ENCODE data around the gene ZNF587. TPM values are rescaled to one million over a fixed set of nuclear protein-coding genes. Genes with fewer than 3 reads are reported as not detected.
"Not testable (repeated sequence)": the region's sequence is repeated elsewhere in the genome, so short reads cannot be mapped to it uniquely, and the experiment has no call there.

Gene ZNF587
- total RNA-seq, 2 donors from 2014 or later = 46.4 to 70.7 TPM

DNA sequence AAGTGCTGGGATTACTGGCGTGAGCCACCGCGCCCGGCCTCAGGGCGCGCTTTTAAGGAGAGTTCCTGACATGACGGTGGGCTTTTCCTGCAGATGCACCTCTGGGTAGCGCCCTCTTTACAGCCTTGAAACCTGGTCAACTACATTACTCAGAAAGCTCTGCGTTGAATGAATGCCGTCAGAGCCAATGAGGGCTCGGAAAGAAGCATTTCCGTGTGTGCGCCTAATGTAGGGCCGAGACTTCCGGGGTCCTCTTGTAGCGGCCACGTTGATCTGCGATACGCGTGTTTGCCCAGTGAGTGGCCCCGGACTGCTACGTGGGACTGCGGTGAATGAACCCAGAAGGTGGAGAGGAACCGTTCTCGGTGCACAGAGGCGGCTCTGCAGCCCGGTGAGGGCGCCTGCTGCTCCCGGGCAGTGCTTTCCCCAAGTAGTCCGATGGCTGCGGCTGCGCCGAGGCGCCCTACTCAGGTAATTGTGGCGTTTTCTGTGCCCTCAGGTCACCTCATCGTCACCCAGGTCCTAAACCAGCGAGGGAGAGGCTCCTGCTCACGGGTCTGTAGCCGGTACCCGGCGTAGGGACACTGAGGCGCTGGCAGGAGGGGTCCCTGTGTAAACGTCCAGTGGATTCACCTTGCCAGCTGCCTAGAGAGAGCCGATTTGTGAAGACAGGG lies 30.0 kb upstream of the ZNF587 start:
- TF ChIP-seq, protein P1, sequence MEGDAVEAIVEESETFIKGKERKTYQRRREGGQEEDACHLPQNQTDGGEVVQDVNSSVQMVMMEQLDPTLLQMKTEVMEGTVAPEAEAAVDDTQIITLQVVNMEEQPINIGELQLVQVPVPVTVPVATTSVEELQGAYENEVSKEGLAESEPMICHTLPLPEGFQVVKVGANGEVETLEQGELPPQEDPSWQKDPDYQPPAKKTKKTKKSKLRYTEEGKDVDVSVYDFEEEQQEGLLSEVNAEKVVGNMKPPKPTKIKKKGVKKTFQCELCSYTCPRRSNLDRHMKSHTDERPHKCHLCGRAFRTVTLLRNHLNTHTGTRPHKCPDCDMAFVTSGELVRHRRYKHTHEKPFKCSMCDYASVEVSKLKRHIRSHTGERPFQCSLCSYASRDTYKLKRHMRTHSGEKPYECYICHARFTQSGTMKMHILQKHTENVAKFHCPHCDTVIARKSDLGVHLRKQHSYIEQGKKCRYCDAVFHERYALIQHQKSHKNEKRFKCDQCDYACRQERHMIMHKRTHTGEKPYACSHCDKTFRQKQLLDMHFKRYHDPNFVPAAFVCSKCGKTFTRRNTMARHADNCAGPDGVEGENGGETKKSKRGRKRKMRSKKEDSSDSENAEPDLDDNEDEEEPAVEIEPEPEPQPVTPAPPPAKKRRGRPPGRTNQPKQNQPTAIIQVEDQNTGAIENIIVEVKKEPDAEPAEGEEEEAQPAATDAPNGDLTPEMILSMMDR (IDR thresholded peaks at IDR 0.05) = no peak
- peak overlapping the region; percentile 95 to 99 for H3K9ac ChIP-seq (ENCODE audit: low read depth in 2 of 2, low read length in 2 of 2)
- DNase-seq = peak; percentile 95
- peaks cover 10% of the 10 kb centered on the region for H3K4me1 ChIP-seq
- peak overlapping the region; percentile 73 for H3K27ac ChIP-seq
- intact Hi-C loops (cut with DNase I) = no loop called here
- peak overlapping the region; percentile 75 for H3K4me3 ChIP-seq
- H3K9me3 ChIP-seq = no peaks in the 10 kb centered on the region
- H3K36me3 ChIP-seq = no peaks in the 10 kb centered on the region
- H3K27me3 ChIP-seq = no peaks in the 10 kb centered on the region

DNA sequence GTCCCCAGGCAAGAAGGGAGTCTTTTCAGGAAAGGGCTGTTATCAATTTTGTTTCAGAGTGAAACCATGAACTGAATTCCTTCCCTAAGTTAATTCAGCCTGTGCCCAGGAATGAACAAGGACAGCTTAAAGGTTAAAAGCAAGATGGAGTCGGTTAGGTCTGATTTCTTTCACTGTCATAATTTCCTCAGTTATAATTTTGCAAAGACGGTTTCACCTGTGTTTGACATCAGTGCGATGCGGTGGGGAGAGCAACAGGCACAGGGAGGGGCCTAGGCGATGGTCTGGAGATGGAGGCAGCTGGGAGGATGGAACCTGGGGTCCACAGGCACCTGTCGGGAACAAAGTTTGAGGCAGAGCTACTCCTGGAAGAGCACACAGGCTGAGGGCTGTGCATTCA lies 29.1 kb upstream of the ZNF587 start:
- Histone ChIP-seq H3K9me3 (no peaks in the 10 kb centered on the region), H3K9ac (ENCODE audit: low read depth in 2 of 2, low read length in 2 of 2) (peak overlapping the region; percentile 95 to 99), H3K4me1 (peaks cover 10% of the 10 kb centered on the region), H3K4me3 (peak overlapping the region; percentile 75), H3K27ac (peak overlapping the region; percentile 73), H3K36me3 (no peaks in the 10 kb centered on the region), H3K27me3 (no peaks in the 10 kb centered on the region)
- TF ChIP-seq, protein P1 (IDR thresholded peaks at IDR 0.05) = no peak
- intact Hi-C loops (cut with DNase I) = no loop called here
- DNase-seq = no peak

DNA sequence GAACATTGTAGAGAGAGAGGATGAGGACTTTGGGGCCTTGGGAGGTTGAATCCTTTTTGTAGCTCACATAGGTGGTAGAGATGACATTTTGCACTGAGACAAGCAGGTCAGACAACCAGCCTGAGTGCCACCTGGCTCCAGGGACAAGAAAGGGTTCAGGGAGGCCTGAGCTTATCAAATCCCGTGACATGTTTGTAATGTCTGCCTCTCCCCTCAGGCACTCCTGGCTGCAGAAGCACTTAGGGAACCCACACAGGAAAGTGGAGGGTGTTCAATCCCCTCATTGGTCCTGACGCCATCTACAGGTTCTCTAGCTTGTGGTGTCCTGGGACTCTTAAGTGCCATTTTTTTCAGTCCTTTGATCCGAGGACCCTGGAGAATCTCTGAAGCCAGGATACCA lies 28.6 kb upstream of the ZNF587 start:
- peaks cover 10% of the 10 kb centered on the region for H3K4me1 ChIP-seq
- intact Hi-C loops (cut with DNase I); DNase-seq; H3K9me3 ChIP-seq; H3K27ac ChIP-seq; H3K27me3 ChIP-seq; H3K36me3 ChIP-seq: not testable (repeated sequence)
- peak overlapping the region; percentile 75 for H3K4me3 ChIP-seq
- peak overlapping the region in 1 of 2 donors; percentile 99 for H3K9ac ChIP-seq (ENCODE audit: low read depth in 2 of 2, low read length in 2 of 2)

DNA sequence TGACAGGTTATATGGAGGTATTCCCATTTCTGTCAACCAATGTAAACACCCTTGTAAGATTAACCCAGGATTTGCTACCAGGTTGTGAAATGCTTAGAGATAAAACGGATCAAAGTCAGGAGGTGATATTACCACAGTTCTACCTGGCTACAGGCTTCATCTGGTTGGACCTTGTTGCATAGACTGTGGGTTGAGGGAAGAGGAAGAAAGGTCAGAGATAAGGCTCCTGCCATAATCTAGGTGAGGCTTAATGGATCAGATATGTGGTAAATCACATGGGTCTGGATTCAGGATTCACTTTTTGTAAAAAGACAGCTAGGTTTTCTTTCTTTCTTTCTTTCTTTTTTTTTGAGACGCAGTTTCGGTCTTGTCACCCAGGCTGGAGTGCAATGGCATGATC lies 28.2 kb upstream of the ZNF587 start:
- H3K27ac ChIP-seq; H3K9ac ChIP-seq (ENCODE audit: low read depth in 2 of 2, low read length in 2 of 2); H3K4me3 ChIP-seq; H3K36me3 ChIP-seq; DNase-seq; H3K27me3 ChIP-seq; intact Hi-C loops (cut with DNase I); H3K9me3 ChIP-seq: not testable (repeated sequence)
- H3K4me1 ChIP-seq = peaks cover 10% of the 10 kb centered on the region

DNA sequence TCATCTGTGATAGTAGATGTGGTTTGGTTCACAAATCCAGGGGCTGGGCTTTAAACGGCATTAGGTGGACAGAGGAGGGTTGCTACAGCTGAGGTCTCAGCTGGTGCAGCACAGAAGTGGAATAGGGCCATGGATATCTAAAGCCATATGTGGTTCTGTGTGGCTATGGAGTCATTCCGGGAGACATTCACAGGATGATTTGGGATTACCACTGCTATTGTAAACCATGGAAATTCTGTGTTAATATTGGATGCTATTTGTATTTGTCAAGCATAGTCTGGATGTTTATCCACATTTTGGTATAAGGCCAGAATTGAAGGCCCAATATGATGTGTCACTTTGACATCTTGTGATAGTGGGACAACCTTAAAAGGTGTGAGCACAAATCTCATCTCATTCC lies 26.5 kb upstream of the ZNF587 start:
- Histone ChIP-seq H3K4me1 (peaks cover 10% of the 10 kb centered on the region), H3K27ac (peak overlapping the region; percentile 65)
- H3K36me3 ChIP-seq; H3K27me3 ChIP-seq; DNase-seq; H3K9ac ChIP-seq (ENCODE audit: low read depth in 2 of 2, low read length in 2 of 2); H3K9me3 ChIP-seq; H3K4me3 ChIP-seq; intact Hi-C loops (cut with DNase I): not testable (repeated sequence)

DNA sequence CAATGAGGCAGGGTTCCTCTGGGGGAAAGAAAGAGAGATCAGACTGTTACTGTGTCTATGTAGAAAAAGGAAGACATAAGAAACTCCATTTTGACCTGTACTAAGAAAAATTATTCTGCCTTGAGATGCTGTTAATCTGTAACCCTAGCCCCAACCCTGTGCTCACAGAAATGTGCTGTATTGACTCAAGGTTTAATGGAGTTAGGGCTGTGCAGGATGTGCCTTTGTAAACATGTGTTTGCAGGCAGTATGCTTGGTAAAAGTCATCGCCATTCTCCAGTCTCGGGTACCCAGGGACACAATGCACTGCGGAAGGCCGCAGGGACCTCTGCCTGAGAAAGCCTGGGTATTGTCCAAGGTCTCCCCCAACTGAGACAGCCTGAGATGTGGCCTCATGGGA lies 26.1 kb upstream of the ZNF587 start:
- peak overlapping the region; percentile 65 for H3K27ac ChIP-seq
- peaks cover 10% of the 10 kb centered on the region for H3K4me1 ChIP-seq
- H3K9ac ChIP-seq (ENCODE audit: low read depth in 2 of 2, low read length in 2 of 2); H3K9me3 ChIP-seq; H3K36me3 ChIP-seq; H3K27me3 ChIP-seq; H3K4me3 ChIP-seq; intact Hi-C loops (cut with DNase I): not testable (repeated sequence)
- DNase-seq = peak; percentile 55

DNA sequence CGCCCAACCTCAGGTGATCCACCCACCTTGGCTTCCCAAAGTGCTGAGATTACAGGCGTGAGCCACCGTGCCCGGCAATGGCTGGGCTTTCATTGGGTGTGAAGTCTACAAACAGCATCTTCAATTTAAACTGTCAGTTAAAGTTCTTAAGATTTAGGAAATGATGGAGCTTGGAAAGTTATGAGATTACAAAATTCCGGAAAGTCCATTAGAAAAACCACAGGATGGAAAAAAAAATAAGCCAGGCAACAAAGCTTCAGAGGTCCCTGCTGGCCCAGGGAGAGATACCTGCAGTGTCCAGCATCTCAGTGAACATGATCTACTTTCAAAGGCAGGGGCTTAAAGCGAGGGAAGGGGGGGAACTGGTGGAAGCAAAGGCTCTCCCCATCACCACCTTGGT lies 24.1 kb upstream of the ZNF587 start:
- no peaks in the 10 kb centered on the region for H3K27me3 ChIP-seq
- no peak for DNase-seq
- TF ChIP-seq, protein P1 (IDR thresholded peaks at IDR 0.05) = no peak
- no peaks in the 10 kb centered on the region for H3K9me3 ChIP-seq
- peaks cover 8% of the 10 kb centered on the region for H3K4me1 ChIP-seq
- H3K36me3 ChIP-seq = no peaks in the 10 kb centered on the region
- no peak overlapping the region for H3K9ac ChIP-seq (ENCODE audit: low read depth in 2 of 2, low read length in 2 of 2)
- intact Hi-C loops (cut with DNase I) = no loop called here
- no peak overlapping the region for H3K27ac ChIP-seq
- no peak overlapping the region for H3K4me3 ChIP-seq
